MM.1S (cell line): ENCODE measurements around the gene ALDH16A1.

ENCODE experiments used
- DNase-seq: peaks from one replicate; pipeline ENCODE4 v3.0.0-alpha.2; 2015
- H2AFZ ChIP-seq: fragments of 300-600 bp; sonication (generic); 2 replicates; pipeline ENCODE4 v1.6.0; 2016; ENCODE audit warnings: antibody characterized with exemption, low read length
- H3F3A ChIP-seq: fragments of 300-600 bp; sonication (generic); 2 replicates; pipeline ENCODE4 v1.6.1; 2016; ENCODE audit warnings: mild to moderate bottlenecking, antibody characterized with exemption, low read length, moderate library complexity, mixed read lengths; ENCODE audit not compliant: insufficient read depth
- H3K27ac ChIP-seq: fragments of 300-600 bp; sonication (generic); 2 replicates; pipeline ENCODE4 v1.5.1; 2016; ENCODE audit warnings: mild to moderate bottlenecking, low read length
- H3K27me3 ChIP-seq: fragments of 300-600 bp; sonication (generic); replicated peaks from 2 replicates; pipeline ENCODE4 v1.6.0; 2016; ENCODE audit warnings: low read length; ENCODE audit not compliant: insufficient read depth
- H3K36me3 ChIP-seq: fragments of 300-600 bp; sonication (generic); replicated peaks from 2 replicates; pipeline ENCODE4 v1.6.1; 2016; ENCODE audit warnings: mild to moderate bottlenecking, low read length, mixed read lengths; ENCODE audit not compliant: insufficient read depth
- H3K4me1 ChIP-seq: fragments of 300-600 bp; sonication (generic); 2 replicates; pipeline ENCODE4 v1.6.1; 2016; ENCODE audit warnings: low read length, mixed read lengths
- H3K4me2 ChIP-seq: fragments of 300-600 bp; sonication (generic); 2 replicates; pipeline ENCODE4 v1.6.0; 2016; ENCODE audit warnings: low read depth, low read length
- H3K4me3 ChIP-seq: fragments of 300-600 bp; sonication (generic); 2 replicates; pipeline ENCODE4 v1.5.1; 2016; ENCODE audit warnings: low read length, mixed read lengths
- H3K79me2 ChIP-seq: fragments of 300-600 bp; sonication (generic); 2 replicates; pipeline ENCODE4 v1.6.1; 2016; ENCODE audit warnings: mixed run types, low read length, mixed read lengths
- H3K9ac ChIP-seq: fragments of 300-600 bp; sonication (generic); 2 replicates; pipeline ENCODE4 v1.6.1; 2016; ENCODE audit warnings: low read length, mixed read lengths
- H3K9me2 ChIP-seq: fragments of 300-600 bp; sonication (generic); replicated peaks from 2 replicates; pipeline ENCODE4 v1.6.1; 2016; ENCODE audit warnings: mild to moderate bottlenecking, low read length, mixed read lengths; ENCODE audit not compliant: insufficient read depth
- H3K9me3 ChIP-seq: fragments of 300-600 bp; sonication (generic); replicated peaks from 2 replicates; pipeline ENCODE4 v1.6.1; 2016; ENCODE audit warnings: mild to moderate bottlenecking, low read length, mixed read lengths; ENCODE audit not compliant: insufficient read depth
- H4K20me1 ChIP-seq: fragments of 300-600 bp; sonication (generic); 2 replicates; pipeline ENCODE4 v1.6.1; 2016; ENCODE audit warnings: mild to moderate bottlenecking, low read length, moderate library complexity, mixed read lengths; ENCODE audit not compliant: insufficient read depth
- EZH2 ChIP-seq: fragments of 300-600 bp; sonication (generic); optimal IDR thresholded peaks from 2 replicates; pipeline ENCODE3; 2017; ENCODE audit warnings: low read depth, mild to moderate bottlenecking, antibody characterized with exemption, low read length, mixed read lengths
- EZH2phosphoT487 ChIP-seq: fragments of 300-600 bp; sonication (generic); IDR thresholded peaks from 2 replicates; pipeline ENCODE4 v1.6.1; 2018; ENCODE audit warnings: antibody characterized with exemption, low read length
- TF ChIP-seq, protein P1 (sequence below): fragments of 300-600 bp; sonication (generic); IDR thresholded peaks from 2 replicates; pipeline ENCODE4 v1.5.1; 2016; ENCODE audit warnings: antibody characterized with exemption, low read length, mixed read lengths

ALDH16A1 gene

DNA sequence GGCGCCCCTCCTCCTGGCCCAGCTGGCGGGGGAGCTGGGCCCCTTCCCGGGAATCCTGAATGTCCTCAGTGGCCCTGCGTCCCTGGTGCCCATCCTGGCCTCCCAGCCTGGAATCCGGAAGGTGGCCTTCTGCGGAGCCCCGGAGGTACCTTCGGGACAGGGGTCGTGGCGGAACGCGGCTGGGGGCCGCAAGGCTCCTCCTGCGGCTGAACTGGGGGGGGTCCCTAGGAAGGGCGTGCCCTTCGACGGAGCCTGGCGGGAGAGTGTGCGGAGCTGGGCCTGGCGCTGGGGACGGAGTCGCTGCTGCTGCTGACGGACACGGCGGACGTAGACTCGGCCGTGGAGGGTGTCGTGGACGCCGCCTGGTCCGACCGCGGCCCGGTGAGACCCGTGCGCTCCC lies 8.6 kb downstream of the ALDH16A1 start:
- Histone ChIP-seq H3K36me3 (no peaks in the 10 kb centered on the region), H3K9me2 (no peaks in the 10 kb centered on the region), H3K79me2 (peaks cover 8% of the 10 kb centered on the region; the same call in 1 of the 2 replicates), H3K4me3 (no peak overlapping the region), H3K27me3 (no peaks in the 10 kb centered on the region), H3F3A (peaks cover 10% of the 10 kb centered on the region), H3K4me2 (no peak overlapping the region), H3K9me3 (no peaks in the 10 kb centered on the region), H3K27ac (no peak overlapping the region), H2AFZ (no peak overlapping the region), H3K4me1 (peaks cover 14% of the 10 kb centered on the region), H3K9ac (no peak overlapping the region), H4K20me1 (no peaks in the 10 kb centered on the region)
- TF ChIP-seq, protein P1, sequence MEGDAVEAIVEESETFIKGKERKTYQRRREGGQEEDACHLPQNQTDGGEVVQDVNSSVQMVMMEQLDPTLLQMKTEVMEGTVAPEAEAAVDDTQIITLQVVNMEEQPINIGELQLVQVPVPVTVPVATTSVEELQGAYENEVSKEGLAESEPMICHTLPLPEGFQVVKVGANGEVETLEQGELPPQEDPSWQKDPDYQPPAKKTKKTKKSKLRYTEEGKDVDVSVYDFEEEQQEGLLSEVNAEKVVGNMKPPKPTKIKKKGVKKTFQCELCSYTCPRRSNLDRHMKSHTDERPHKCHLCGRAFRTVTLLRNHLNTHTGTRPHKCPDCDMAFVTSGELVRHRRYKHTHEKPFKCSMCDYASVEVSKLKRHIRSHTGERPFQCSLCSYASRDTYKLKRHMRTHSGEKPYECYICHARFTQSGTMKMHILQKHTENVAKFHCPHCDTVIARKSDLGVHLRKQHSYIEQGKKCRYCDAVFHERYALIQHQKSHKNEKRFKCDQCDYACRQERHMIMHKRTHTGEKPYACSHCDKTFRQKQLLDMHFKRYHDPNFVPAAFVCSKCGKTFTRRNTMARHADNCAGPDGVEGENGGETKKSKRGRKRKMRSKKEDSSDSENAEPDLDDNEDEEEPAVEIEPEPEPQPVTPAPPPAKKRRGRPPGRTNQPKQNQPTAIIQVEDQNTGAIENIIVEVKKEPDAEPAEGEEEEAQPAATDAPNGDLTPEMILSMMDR, result no peak
- TF ChIP-seq EZH2 (no peak), EZH2phosphoT487 (no peak)
- no peak for DNase-seq

DNA sequence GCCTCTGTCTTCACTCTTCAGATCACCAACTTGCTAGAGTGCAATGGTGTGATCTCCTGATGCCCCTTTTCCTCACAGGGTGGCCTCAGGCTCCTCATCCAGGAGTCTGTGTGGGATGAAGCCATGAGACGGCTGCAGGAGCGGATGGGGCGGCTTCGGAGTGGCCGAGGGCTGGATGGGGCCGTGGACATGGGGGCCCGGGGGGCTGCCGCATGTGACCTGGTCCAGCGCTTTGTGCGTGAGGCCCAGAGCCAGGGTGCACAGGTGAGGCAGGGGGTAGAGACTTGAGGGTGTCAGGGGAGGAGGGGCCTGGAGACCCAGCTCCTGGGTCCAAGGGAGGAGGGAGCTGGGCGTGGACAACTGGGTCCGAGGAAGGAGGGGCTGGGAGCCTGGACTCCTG lies 9.5 kb downstream of the ALDH16A1 start:
- H4K20me1 ChIP-seq, result no peaks in the 10 kb centered on the region
- peaks cover 10% of the 10 kb centered on the region for H3F3A ChIP-seq
- no peak overlapping the region for H3K4me3 ChIP-seq
- no peaks in the 10 kb centered on the region for H3K9me3 ChIP-seq
- no peak overlapping the region for H3K4me2 ChIP-seq
- H3K9ac ChIP-seq, result no peak overlapping the region
- H3K9me2 ChIP-seq, result no peaks in the 10 kb centered on the region
- TF ChIP-seq EZH2 (no peak), EZH2phosphoT487 (no peak)
- TF ChIP-seq, protein P1, result no peak
- H3K4me1 ChIP-seq, result peaks cover 13% of the 10 kb centered on the region
- H3K27me3 ChIP-seq, result no peaks in the 10 kb centered on the region
- H3K27ac ChIP-seq, result no peak overlapping the region
- H3K79me2 ChIP-seq, result peaks cover 8% of the 10 kb centered on the region; the same call in 1 of the 2 replicates
- no peak for DNase-seq
- no peaks in the 10 kb centered on the region for H3K36me3 ChIP-seq
- no peak overlapping the region for H2AFZ ChIP-seq

DNA sequence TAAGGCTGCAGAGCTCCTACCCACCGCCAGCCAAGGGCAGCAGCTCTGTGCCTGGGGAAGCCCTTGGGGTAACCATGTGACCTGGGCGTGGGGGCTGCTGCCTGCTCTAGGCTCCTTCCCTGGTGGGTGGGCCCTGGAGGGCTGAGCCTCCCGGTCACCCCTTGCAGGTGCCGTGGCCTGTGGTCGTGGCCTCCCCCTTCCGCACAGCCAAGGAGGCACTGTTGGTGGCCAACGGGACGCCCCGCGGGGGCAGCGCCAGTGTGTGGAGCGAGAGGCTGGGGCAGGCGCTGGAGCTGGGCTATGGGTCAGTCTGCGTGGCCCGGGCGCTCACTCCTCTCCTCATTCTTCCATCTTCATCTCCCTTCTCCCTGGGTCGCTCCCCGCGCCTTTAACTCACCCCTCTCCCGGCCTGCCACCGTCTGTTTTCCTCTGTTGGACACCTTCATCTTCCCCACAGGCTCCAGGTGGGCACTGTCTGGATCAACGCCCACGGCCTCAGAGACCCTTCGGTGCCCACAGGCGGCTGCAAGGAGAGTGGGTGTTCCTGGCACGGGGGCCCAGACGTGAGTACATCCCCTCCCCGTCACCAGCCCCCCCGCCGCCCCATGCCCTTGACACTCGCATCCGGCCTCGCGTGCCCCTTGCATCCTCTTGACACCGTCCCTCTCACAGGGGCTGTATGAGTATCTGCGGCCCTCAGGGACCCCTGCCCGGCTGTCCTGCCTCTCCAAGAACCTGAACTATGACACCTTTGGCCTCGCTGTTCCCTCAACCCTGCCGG lies 11.1 kb downstream of the ALDH16A1 start:
- no peaks in the 10 kb centered on the region for H3F3A ChIP-seq
- no peak overlapping the region for H3K4me2 ChIP-seq
- H3K79me2 ChIP-seq, result 0 out of 2 replicates have a peak, but pooled peaks cover 4% of the 10 kb centered on the region
- no peaks in the 10 kb centered on the region for H3K9me3 ChIP-seq
- H3K27ac ChIP-seq, result no peak overlapping the region
- TF ChIP-seq, protein P1, result no peak
- no peak for TF ChIP-seq EZH2
- TF ChIP-seq EZH2phosphoT487, result no peak
- DNase-seq, result no peak
- no peaks in the 10 kb centered on the region for H3K36me3 ChIP-seq
- peaks cover 8% of the 10 kb centered on the region; the same call in 1 of the 2 replicates for H3K4me1 ChIP-seq
- no peak overlapping the region for H2AFZ ChIP-seq
- no peak overlapping the region for H3K9ac ChIP-seq
- H3K4me3 ChIP-seq, result no peak overlapping the region
- no peaks in the 10 kb centered on the region for H3K27me3 ChIP-seq
- H3K9me2 ChIP-seq, result no peaks in the 10 kb centered on the region
- no peaks in the 10 kb centered on the region for H4K20me1 ChIP-seq
